Measurements from ENCODE around the gene IL22RA1. TPM values are rescaled to one million over a fixed set of nuclear protein-coding genes. Genes with fewer than 3 reads are reported as not detected.

Gene IL22RA1
- total RNA-seq, 6 experiments from 2014 or later: not detected

GRCh38 chr1:24077278-24077978, 65.5 kb downstream of the IL22RA1 start:
- H3K27ac Mint-ChIP-seq: no peak overlapping the region
- H3K9me3 Mint-ChIP-seq: no peaks in the 10 kb centered on the region
- no peak for TF ChIP-seq CTCF (IDR thresholded peaks at IDR 0.05)

GRCh38 chr1:24075946-24076345, 67.0 kb downstream of the IL22RA1 start:
- Mint-ChIP-seq H3K9me3 (no peaks in the 10 kb centered on the region), H3K4me1 (ENCODE audit: low read depth) (peaks cover 3% of the 10 kb centered on the region; the same call in 1 of the 2 replicates), H3K27me3 (ENCODE audit: insufficient read depth) (peaks cover 21% of the 10 kb centered on the region), H3K36me3 (ENCODE audit: low read depth) (no peaks in the 10 kb centered on the region), H3K4me3 (no peak overlapping the region), H3K27ac (no peak overlapping the region)
- no peak for TF ChIP-seq CTCF (IDR thresholded peaks at IDR 0.05)
- DNase-seq: no peak

More at GRCh38 chr1:24077278-24077978, 65.5 kb downstream of the IL22RA1 start:
- H3K27me3 Mint-ChIP-seq (ENCODE audit: insufficient read depth): peaks cover 32% of the 10 kb centered on the region
- no peaks in the 10 kb centered on the region for H3K36me3 Mint-ChIP-seq (ENCODE audit: low read depth)
- H3K4me1 Mint-ChIP-seq (ENCODE audit: low read depth): no peaks in the 10 kb centered on the region
- no peak for DNase-seq
- H3K4me3 Mint-ChIP-seq: no peak overlapping the region

GRCh38 chr1:24075590-24075854, 67.4 kb downstream of the IL22RA1 start:
- Mint-ChIP-seq H3K27ac (no peak overlapping the region), H3K4me3 (no peak overlapping the region), H3K4me1 (ENCODE audit: low read depth) (peaks cover 7% of the 10 kb centered on the region; the same call in 1 of the 2 replicates), H3K27me3 (ENCODE audit: insufficient read depth) (peaks cover 17% of the 10 kb centered on the region), H3K36me3 (ENCODE audit: low read depth) (no peaks in the 10 kb centered on the region), H3K9me3 (no peaks in the 10 kb centered on the region)
- DNase-seq: no peak
- TF ChIP-seq CTCF (IDR thresholded peaks at IDR 0.05): no peak

- no peak overlapping the region for H3K27ac Mint-ChIP-seq
- H3K27me3 Mint-ChIP-seq (ENCODE audit: insufficient read depth): peaks cover 14% of the 10 kb centered on the region
- peaks cover 7% of the 10 kb centered on the region; the same call in 1 of the 2 replicates for H3K4me1 Mint-ChIP-seq (ENCODE audit: low read depth)
- no peak for DNase-seq
- no peaks in the 10 kb centered on the region for H3K9me3 Mint-ChIP-seq
- H3K36me3 Mint-ChIP-seq (ENCODE audit: low read depth): no peaks in the 10 kb centered on the region
- TF ChIP-seq CTCF (IDR thresholded peaks at IDR 0.05): no peak
- no peak overlapping the region for H3K4me3 Mint-ChIP-seq
These were observed 67.9 kb downstream of the IL22RA1 start for GRCh38 chr1:24074817-24075589.

- H3K27me3 Mint-ChIP-seq (ENCODE audit: insufficient read depth): peaks cover 14% of the 10 kb centered on the region
- H3K27ac Mint-ChIP-seq: no peak overlapping the region
- H3K36me3 Mint-ChIP-seq (ENCODE audit: low read depth): no peaks in the 10 kb centered on the region
- H3K4me1 Mint-ChIP-seq (ENCODE audit: low read depth): peaks cover 7% of the 10 kb centered on the region; the same call in 1 of the 2 replicates
- H3K4me3 Mint-ChIP-seq: no peak overlapping the region
- no peak for TF ChIP-seq CTCF (IDR thresholded peaks at IDR 0.05)
- no peak for DNase-seq
- H3K9me3 Mint-ChIP-seq: no peaks in the 10 kb centered on the region
These were observed 68.7 kb downstream of the IL22RA1 start for GRCh38 chr1:24074196-24074595.

Data from HFFc6 (cell line).